ENCODE data around the gene DTD1.
A peak's percentile ranks its signal among the peaks of the same experiment; 100 is the strongest.

The DTD1 gene

DNA sequence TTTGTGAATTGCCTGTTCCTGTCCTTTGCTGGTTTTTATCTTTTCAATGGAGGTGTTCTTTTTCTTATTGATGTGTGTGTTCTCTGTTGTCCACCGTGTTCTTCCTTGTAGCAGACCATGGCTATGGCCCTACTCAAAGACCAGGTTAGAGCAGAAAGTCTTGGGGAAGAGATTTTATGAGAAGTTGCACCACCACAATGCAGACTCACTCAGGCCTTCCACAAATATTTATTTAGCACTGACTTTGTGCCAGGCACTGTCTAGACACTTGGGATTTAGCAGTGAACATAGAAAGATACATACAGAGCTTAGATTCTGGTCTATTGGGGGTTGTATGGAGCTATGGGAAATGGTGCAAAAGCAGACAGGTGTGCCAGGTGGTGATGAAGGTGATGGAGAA lies 98.8 kb downstream of the DTD1 start:
- Mint-ChIP-seq H3K4me3 (no peak overlapping the region), H3K27me3 (no peaks in the 10 kb centered on the region), H3K27ac (no peak overlapping the region), H3K4me1 (peaks cover 14% of the 10 kb centered on the region), H3K9me3 (no peaks in the 10 kb centered on the region), H3K36me3 (peaks cover 10% of the 10 kb centered on the region)
- DNase-seq (ENCODE audit: low spot score in 2 of 2), result no peak
- ATAC-seq (ENCODE audit: low read depth), result no peak

DNA sequence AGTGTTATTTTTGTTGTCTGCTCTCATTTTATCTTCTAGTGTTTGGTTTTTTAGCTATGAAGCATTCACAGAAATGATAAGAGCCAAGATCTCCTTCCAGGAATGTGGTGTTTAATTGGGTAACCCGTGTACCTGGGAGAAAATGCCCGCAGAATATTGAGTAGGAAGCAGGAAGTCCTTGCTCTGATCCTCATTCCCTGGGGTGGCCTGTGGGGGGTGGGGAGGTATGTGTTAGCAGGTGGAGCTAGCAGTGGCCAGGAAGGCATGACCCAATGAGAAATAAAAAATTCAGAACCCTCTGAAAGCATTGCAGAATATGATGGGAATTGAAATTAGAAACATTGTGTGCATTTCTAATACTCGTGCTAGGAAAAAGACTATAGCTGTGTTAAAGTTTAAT lies 100.8 kb downstream of the DTD1 start:
- Mint-ChIP-seq H3K27me3 (no peaks in the 10 kb centered on the region), H3K4me1 (peaks cover 17% of the 10 kb centered on the region), H3K36me3 (peaks cover 10% of the 10 kb centered on the region), H3K4me3 (no peak overlapping the region), H3K27ac (no peak overlapping the region), H3K9me3 (no peaks in the 10 kb centered on the region)
- ATAC-seq (ENCODE audit: low read depth) (no peak), DNase-seq (ENCODE audit: low spot score in 2 of 2) (no peak)

DNA sequence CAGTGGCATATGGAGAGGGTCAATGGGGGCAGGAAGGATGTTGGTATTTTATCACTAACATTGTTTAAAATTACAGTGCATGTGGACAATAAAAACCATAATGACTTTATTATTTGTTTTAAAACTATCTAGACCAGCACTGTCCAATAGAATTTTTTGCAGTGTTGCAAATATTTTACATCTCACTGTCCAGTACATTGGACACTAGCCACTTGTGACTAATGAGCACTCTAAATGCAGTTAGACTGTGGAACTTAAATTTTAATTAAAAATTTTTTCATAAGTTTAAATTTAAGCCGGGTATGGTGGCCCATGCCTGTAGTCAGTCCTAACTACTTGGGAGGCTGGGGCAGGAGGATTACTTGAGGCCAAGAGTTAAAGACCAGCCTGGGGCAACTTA lies 101.7 kb downstream of the DTD1 start:
- ATAC-seq (ENCODE audit: low read depth) (no peak), DNase-seq (ENCODE audit: low spot score in 2 of 2) (no peak)
- no peak overlapping the region for H3K27ac Mint-ChIP-seq
- no peaks in the 10 kb centered on the region for H3K27me3 Mint-ChIP-seq
- no peaks in the 10 kb centered on the region for H3K9me3 Mint-ChIP-seq
- H3K4me3 Mint-ChIP-seq, result no peak overlapping the region
- peaks cover 10% of the 10 kb centered on the region for H3K36me3 Mint-ChIP-seq
- peaks cover 17% of the 10 kb centered on the region for H3K4me1 Mint-ChIP-seq

DNA sequence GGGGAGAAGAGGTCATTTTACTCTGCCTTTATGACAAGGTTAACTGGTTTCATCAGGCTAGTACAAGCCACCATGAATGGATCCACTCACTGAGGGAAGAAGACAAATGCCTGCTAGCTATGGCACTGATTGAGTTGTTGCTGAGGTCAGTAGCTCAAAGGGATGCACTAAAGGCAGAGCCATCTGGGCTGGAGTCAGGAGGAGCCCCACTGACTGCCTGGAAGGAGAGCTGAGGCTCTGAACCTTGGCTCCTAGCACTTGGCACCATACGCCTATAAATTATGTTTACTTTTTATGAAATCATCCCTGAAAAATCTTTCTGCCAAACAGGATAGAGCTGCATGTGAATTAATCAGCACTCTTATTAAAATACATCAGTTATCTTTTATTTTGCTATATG lies 104.6 kb downstream of the DTD1 start:
- peaks cover 6% of the 10 kb centered on the region for H3K4me1 Mint-ChIP-seq

DNA sequence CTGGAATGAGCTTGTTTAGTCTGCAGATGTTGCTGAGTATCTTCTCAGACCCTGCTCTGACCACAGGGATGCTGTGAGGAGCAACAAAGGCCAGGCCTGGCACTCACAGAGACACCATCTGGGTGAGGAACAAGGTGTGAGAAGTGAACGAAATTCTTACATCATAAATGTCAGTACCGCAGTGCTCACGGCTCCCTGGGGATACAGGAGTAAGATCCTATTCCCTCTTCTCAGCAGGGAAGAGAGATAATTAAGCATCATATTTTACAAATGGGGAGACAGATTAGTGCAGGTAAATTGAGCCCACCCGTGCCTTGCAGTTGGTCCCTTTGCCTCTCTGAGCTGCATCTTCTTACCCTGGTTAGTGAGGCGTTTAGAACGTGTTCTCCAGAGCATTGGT lies 106.2 kb downstream of the DTD1 start:
- Mint-ChIP-seq H3K4me3 (no peak overlapping the region), H3K27ac (no peak overlapping the region), H3K4me1 (peaks cover 6% of the 10 kb centered on the region), H3K27me3 (no peaks in the 10 kb centered on the region), H3K9me3 (no peaks in the 10 kb centered on the region), H3K36me3 (peaks cover 16% of the 10 kb centered on the region)
- DNase-seq (ENCODE audit: low spot score in 2 of 2) (no peak), ATAC-seq (ENCODE audit: low read depth) (no peak)

More for the DNA sequence above, 104.6 kb downstream of the DTD1 start:
- Mint-ChIP-seq H3K36me3 (peaks cover 13% of the 10 kb centered on the region), H3K27ac (no peak overlapping the region), H3K27me3 (no peaks in the 10 kb centered on the region), H3K9me3 (no peaks in the 10 kb centered on the region), H3K4me3 (no peak overlapping the region)
- no peak for ATAC-seq (ENCODE audit: low read depth)
- DNase-seq (ENCODE audit: low spot score in 2 of 2), result no peak

DNA sequence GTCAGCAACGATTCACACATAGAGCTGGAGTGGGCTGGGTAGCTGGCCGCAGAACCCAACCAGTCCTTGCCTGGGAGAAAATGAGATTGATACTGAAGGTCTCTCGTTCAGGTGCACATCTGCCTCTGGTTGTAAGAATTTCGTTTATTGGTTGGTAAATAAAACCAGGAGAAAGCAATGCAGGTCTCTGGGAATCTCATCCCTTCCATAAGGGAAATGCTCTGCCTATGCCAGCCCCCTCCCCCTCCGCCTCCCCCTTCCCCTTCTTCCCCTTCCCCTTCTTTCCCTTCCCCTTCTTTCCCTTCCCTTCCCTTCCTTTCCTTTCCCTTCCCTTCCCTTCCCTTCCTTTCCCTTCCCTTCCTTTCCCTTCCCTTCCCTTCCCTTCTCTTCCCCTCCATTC lies 107.3 kb downstream of the DTD1 start:
- no peaks in the 10 kb centered on the region for H3K27me3 Mint-ChIP-seq
- H3K27ac Mint-ChIP-seq, result no peak overlapping the region
- H3K9me3 Mint-ChIP-seq, result no peaks in the 10 kb centered on the region
- no peak for ATAC-seq (ENCODE audit: low read depth)
- peaks cover 17% of the 10 kb centered on the region for H3K36me3 Mint-ChIP-seq
- DNase-seq (ENCODE audit: low spot score in 2 of 2), result no peak
- H3K4me3 Mint-ChIP-seq, result no peak overlapping the region
- H3K4me1 Mint-ChIP-seq, result peaks cover 6% of the 10 kb centered on the region

DNA sequence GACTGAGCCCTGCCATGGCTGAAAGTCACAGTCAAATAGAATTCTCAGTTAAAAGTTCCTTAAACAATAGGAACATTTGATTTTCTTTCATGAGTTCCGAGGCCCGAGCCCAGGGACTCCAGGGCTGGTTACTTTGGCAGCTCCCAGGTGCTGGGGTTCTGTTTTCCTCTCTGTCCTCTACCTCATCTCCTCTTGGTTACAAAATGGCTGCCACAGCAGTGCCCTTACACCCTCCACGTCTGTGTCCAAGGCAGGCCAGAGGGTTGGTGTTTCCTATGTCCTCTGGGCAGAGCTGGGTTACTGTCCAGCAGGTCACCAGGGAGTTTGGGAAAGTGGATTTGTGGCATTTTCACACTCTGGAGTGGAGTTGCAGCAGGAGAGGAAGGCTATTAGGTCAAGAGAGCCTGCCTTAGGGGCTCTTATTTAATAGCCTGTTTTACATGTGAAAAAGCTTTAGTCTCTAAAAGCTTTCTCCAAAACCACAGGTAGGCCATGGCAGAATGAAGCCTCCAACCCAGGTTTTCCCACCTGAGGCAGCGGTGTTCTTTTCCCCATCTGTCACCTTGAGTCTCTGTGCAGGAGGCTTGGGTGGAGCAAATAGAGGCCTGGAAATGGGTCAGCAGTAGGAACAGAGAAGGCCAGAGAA lies 111.0 kb downstream of the DTD1 start:
- ATAC-seq (ENCODE audit: low read depth) (no peak), DNase-seq (ENCODE audit: low spot score in 2 of 2) (no peak)
- Mint-ChIP-seq H3K27me3 (no peaks in the 10 kb centered on the region), H3K4me3 (no peak overlapping the region), H3K36me3 (peaks cover 11% of the 10 kb centered on the region), H3K27ac (no peak overlapping the region), H3K4me1 (no peaks in the 10 kb centered on the region), H3K9me3 (no peaks in the 10 kb centered on the region)

DNA sequence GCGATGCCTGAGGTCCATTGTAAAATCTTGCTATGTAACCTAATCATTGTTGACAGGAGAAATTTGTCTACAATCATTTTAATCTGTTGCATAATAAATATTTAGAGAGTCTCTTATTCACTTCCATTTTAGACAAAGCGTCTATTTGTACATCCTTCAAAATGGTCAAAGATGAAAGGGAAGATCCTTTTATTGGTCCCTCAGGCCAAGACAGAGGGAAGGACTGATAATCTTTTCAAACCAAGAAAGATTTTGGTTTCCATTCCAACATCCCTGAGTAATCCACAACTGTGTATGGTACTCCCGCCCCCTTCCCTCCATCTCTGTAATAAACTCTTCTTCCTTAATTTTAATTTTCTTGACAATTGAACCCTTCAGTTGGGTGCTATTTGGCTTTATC lies 114.1 kb downstream of the DTD1 start:
- H3K36me3 Mint-ChIP-seq, result peaks cover 11% of the 10 kb centered on the region
- no peak for ATAC-seq (ENCODE audit: low read depth)
- no peak overlapping the region for H3K4me3 Mint-ChIP-seq
- DNase-seq (ENCODE audit: low spot score in 2 of 2), result no peak
- no peaks in the 10 kb centered on the region for H3K27me3 Mint-ChIP-seq
- no peak overlapping the region for H3K27ac Mint-ChIP-seq
- peaks cover 4% of the 10 kb centered on the region for H3K4me1 Mint-ChIP-seq
- no peaks in the 10 kb centered on the region for H3K9me3 Mint-ChIP-seq

DNA sequence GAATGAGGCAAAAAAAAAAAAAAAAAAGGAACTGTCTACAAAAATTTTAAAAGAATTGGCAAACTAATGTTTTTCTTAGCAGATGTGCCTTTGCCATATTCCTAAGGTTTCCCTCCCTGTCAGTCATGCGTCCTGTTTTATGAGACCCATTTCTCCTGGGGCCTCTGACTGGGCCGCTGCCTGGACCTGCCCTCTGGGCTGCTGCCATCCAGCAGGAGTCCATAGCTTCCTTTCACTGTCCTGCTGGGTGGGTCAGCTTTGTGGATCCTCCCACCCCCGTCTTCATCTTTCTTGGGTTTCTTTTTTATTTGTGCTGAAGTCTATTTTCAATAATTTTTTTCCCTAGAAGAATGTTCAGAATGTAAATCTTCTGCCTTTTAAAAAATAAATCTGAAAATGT lies 114.9 kb downstream of the DTD1 start:
- H3K4me1 Mint-ChIP-seq, result peaks cover 4% of the 10 kb centered on the region
- no peak for DNase-seq (ENCODE audit: low spot score in 2 of 2)
- no peak overlapping the region for H3K4me3 Mint-ChIP-seq
- ATAC-seq (ENCODE audit: low read depth), result no peak
- no peaks in the 10 kb centered on the region for H3K9me3 Mint-ChIP-seq
- H3K27ac Mint-ChIP-seq, result peak overlapping the region; percentile 16
- H3K27me3 Mint-ChIP-seq, result no peaks in the 10 kb centered on the region
- H3K36me3 Mint-ChIP-seq, result peaks cover 9% of the 10 kb centered on the region

DNA sequence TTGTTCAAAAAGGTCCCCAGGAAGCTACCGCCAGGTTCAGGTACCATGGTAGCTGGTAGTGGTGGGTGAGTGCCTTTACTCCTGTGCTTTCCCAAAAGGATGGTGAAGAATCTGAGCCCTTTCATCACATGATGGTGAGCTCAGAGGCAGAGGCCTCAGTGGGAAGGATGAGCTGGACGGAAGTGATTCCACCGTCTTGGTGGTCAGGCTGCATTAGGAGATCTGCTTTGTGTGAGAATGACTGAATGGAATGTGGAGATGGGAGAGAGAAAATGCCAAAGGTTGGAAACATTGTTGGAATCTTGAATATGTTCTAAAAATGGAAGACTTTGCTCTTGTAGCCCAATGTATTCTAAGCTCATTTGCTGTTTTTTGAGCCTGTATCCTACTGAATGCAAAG lies 117.6 kb downstream of the DTD1 start:
- ATAC-seq (ENCODE audit: low read depth) (no peak), DNase-seq (ENCODE audit: low spot score in 2 of 2) (no peak)
- Mint-ChIP-seq H3K4me3 (no peak overlapping the region), H3K27ac (no peak overlapping the region), H3K36me3 (peaks cover 6% of the 10 kb centered on the region), H3K9me3 (no peaks in the 10 kb centered on the region), H3K4me1 (peaks cover 4% of the 10 kb centered on the region), H3K27me3 (no peaks in the 10 kb centered on the region)

DNA sequence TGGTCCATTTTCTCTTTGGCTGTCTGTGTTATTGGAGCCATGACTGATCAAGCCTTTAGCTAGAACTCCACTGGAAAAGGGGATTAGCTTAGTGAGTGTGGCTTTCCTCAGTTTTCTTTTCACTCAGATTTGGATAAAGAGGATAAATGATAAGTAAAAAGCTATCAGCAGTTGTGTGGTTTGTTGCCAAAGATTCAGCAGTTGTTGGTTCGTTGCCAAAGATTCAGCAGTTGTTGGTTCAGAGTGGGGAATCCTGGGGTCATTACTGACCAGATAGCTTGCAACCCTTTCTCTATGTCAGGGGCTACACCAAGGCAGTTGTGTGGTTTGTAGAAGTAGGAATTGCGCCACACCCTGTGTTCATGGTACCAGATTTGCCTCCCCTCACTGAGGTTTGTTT lies 118.1 kb downstream of the DTD1 start:
- Mint-ChIP-seq H3K4me3 (no peak overlapping the region), H3K36me3 (peaks cover 6% of the 10 kb centered on the region), H3K4me1 (peaks cover 5% of the 10 kb centered on the region), H3K27me3 (no peaks in the 10 kb centered on the region), H3K27ac (no peak overlapping the region), H3K9me3 (no peaks in the 10 kb centered on the region)
- no peak for DNase-seq (ENCODE audit: low spot score in 2 of 2)
- ATAC-seq (ENCODE audit: low read depth), result no peak

DNA sequence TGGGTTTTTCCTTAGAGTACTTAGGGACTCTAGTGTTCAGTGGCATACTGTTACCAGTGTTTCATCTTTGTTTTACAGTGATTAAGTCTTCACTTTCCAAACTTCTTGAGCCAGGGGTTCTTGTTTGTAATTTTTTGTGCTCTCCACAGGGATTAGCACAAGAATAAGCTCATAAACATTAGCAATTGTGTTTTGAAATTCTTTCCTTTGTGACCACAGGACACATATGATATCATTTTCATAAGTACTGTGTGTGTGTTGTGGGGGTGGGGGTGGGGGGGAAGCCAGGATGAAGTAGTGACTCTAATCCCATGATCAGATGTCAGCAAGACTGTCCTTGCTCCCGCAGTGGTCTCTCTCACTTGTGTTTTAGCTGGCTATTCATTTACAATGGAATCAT lies 124.3 kb downstream of the DTD1 start:
- peaks cover 12% of the 10 kb centered on the region for H3K4me1 Mint-ChIP-seq
- no peak overlapping the region for H3K4me3 Mint-ChIP-seq
- ATAC-seq (ENCODE audit: low read depth), result no peak
- no peak for DNase-seq (ENCODE audit: low spot score in 2 of 2)
- no peaks in the 10 kb centered on the region for H3K27me3 Mint-ChIP-seq
- H3K9me3 Mint-ChIP-seq, result no peaks in the 10 kb centered on the region
- peaks cover 18% of the 10 kb centered on the region for H3K36me3 Mint-ChIP-seq
- H3K27ac Mint-ChIP-seq, result no peak overlapping the region

DNA sequence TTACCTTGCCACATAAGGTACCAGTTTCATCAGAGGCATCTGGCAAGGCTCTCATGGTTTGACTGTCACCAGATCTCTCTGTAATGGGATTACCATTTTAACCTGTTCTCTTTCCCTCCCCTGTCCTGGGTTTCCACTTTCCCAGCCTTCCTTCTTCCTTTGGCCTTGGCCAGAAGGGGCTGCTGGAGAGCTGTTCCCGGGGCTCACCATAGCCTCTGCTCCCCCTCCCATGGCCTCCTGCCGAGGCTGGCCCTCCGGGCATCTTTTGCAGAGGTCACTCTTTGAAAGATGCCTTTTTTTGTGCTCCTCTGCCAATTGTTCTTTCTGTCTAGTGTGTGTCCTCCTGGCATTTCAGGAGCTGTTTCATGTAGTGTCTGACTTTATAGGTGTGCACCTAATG lies 125.0 kb downstream of the DTD1 start:
- Mint-ChIP-seq H3K36me3 (peaks cover 18% of the 10 kb centered on the region), H3K9me3 (no peaks in the 10 kb centered on the region), H3K4me3 (no peak overlapping the region), H3K27me3 (no peaks in the 10 kb centered on the region), H3K4me1 (peaks cover 12% of the 10 kb centered on the region), H3K27ac (peak overlapping the region; percentile 78)
- ATAC-seq (ENCODE audit: low read depth), result no peak
- no peak for DNase-seq (ENCODE audit: low spot score in 2 of 2)

DNA sequence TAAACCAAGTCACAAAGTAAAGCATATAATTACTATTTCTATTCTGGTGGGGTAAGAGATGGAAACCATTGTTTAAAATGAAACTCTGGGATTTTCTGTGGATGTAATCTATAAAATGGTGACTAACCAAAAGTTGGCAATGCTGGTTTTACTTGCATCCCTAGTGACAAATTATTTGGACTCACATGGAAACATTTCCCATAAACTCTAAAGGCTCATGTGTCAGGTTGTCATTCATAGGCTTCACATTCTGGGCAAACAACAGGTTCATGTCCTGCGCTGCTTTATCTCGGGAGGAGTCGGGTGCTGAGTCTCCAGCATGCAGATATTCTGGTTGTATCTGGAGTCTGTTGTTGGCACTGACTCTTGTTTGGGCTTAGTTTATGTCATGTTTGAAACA lies 127.7 kb downstream of the DTD1 start:
- Mint-ChIP-seq H3K27me3 (no peaks in the 10 kb centered on the region), H3K27ac (no peak overlapping the region)
- DNase-seq (ENCODE audit: low spot score in 2 of 2), result no peak

DNA sequence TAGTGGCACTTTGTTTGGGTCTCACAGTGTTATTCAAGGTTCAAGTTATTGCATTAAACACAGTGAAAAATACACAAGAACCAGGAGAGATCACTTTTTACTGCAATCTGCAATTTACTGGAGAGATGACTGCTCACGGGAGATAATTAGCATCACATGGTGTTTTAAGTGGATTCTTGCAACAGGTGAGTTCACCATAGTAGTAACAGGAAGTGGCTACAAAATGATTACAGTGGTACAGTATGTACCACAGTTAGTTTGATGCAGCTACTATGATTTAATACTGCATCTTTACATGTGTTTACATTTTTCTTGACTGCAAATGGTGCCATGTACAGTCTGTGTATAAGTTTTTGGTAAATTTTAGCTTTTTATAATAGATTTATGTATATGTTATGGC lies 129.2 kb downstream of the DTD1 start:
- peaks cover 26% of the 10 kb centered on the region for H3K36me3 Mint-ChIP-seq
- H3K9me3 Mint-ChIP-seq, result no peaks in the 10 kb centered on the region
- H3K27ac Mint-ChIP-seq, result no peak overlapping the region
- H3K27me3 Mint-ChIP-seq, result no peaks in the 10 kb centered on the region
- ATAC-seq (ENCODE audit: low read depth) (no peak), DNase-seq (ENCODE audit: low spot score in 2 of 2) (no peak)
- H3K4me3 Mint-ChIP-seq, result no peak overlapping the region
- H3K4me1 Mint-ChIP-seq, result peaks cover 8% of the 10 kb centered on the region

More for the DNA sequence above, 127.7 kb downstream of the DTD1 start:
- H3K4me1 Mint-ChIP-seq, result peaks cover 15% of the 10 kb centered on the region
- no peak for ATAC-seq (ENCODE audit: low read depth)
- no peaks in the 10 kb centered on the region for H3K9me3 Mint-ChIP-seq
- no peak overlapping the region for H3K4me3 Mint-ChIP-seq
- peaks cover 20% of the 10 kb centered on the region for H3K36me3 Mint-ChIP-seq
